Nephron (organoid): ENCODE measurements around the gene PTPRF.

ENCODE experiments used
- H3K27ac Mint-ChIP-seq, 3 experiments: 2 replicates each; pipeline ENCODE4 v1.8.0; 2020; ENCODE audit warnings: mixed read lengths in 3 of 3, mild to moderate bottlenecking in 2 of 3, moderate library complexity in 1 of 3
- H3K27me3 Mint-ChIP-seq: 2 replicates; pipeline ENCODE4 v1.8.0; 2021; ENCODE audit warnings: low read depth, mild to moderate bottlenecking, moderate library complexity, mixed read lengths
- H3K36me3 Mint-ChIP-seq: 2 replicates; pipeline ENCODE4 v1.8.0; 2020; ENCODE audit warnings: low read depth, mixed read lengths
- H3K4me1 Mint-ChIP-seq: 2 replicates; pipeline ENCODE4 v1.8.0; 2020; ENCODE audit warnings: mixed read lengths
- H3K4me3 Mint-ChIP-seq, 3 experiments: 2 replicates each; pipeline ENCODE4 v1.8.0; 2020; ENCODE audit warnings: mild to moderate bottlenecking in 3 of 3, mixed read lengths in 3 of 3, moderate library complexity in 2 of 3
- H3K9me3 Mint-ChIP-seq: 2 replicates; pipeline ENCODE4 v1.8.0; 2020; ENCODE audit warnings: mixed read lengths
- TF ChIP-seq, protein P1 (sequence below), 3 experiments: fragments of 200-600 bp; sonication (generic); IDR thresholded peaks; one replicate each; pipeline ENCODE4 v1.5.0; 2021; ENCODE audit warnings: antibody characterized with exemption in 3 of 3; ENCODE audit not compliant: unreplicated experiment in 3 of 3

PTPRF gene

DNA sequence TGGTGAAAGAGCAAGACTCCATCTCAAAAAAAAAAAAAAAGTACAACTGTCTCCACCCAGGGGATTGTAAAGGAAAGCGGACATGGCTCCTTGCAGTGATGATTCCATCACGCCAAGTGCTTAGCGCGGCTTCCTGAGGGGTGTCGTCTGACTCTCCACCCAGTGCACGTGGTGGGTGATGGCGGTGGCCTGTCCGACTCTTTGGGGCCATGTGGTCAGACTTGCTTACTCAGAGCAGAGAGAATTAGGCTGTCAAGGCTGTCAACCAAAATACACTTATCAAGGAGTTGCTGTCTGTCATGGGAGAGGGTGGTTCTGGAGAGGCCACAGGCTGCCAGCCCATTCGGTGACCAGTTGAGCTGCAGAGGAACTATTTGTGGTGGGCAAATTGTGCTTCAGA is 49.4 kb downstream of the PTPRF start:
- Mint-ChIP-seq H3K36me3 (peaks cover 21% of the 10 kb centered on the region), H3K9me3 (no peaks in the 10 kb centered on the region), H3K4me1 (peaks cover 17% of the 10 kb centered on the region), H3K4me3 (no peak overlapping the region), H3K27me3 (peaks cover 4% of the 10 kb centered on the region), H3K27ac (no peak overlapping the region)
- TF ChIP-seq, protein P1, sequence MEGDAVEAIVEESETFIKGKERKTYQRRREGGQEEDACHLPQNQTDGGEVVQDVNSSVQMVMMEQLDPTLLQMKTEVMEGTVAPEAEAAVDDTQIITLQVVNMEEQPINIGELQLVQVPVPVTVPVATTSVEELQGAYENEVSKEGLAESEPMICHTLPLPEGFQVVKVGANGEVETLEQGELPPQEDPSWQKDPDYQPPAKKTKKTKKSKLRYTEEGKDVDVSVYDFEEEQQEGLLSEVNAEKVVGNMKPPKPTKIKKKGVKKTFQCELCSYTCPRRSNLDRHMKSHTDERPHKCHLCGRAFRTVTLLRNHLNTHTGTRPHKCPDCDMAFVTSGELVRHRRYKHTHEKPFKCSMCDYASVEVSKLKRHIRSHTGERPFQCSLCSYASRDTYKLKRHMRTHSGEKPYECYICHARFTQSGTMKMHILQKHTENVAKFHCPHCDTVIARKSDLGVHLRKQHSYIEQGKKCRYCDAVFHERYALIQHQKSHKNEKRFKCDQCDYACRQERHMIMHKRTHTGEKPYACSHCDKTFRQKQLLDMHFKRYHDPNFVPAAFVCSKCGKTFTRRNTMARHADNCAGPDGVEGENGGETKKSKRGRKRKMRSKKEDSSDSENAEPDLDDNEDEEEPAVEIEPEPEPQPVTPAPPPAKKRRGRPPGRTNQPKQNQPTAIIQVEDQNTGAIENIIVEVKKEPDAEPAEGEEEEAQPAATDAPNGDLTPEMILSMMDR (IDR thresholded peaks at IDR 0.05; ENCODE audit: unreplicated experiment in 3 of 3): no peak

DNA sequence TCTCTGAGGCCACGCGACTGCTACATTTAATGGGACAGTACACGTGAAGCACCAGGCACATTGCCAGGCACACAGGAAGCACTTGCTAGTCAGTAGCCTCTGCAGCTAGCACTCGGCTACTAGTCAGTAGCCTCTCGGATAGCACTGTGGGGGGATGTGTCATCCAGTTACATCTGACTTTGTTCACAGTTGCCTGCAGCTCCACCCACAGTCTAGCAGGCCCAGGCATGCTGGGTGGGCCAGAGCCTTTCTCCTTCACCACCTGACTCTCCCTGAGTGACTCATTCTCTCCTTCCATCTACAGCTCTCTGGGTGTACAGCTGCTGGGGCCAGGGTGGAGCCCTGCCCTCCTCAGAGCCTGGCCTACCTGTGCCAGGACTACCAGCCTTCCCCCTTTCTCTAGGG is 51.5 kb downstream of the PTPRF start:
- TF ChIP-seq, protein P1 (IDR thresholded peaks at IDR 0.05; ENCODE audit: unreplicated experiment in 3 of 3): no peak
- Mint-ChIP-seq H3K4me3 (no peak overlapping the region), H3K27ac (peak overlapping the region in 1 of 3 experiments; percentile 52), H3K36me3 (peaks cover 20% of the 10 kb centered on the region), H3K9me3 (no peaks in the 10 kb centered on the region), H3K27me3 (no peaks in the 10 kb centered on the region), H3K4me1 (peaks cover 25% of the 10 kb centered on the region)

DNA sequence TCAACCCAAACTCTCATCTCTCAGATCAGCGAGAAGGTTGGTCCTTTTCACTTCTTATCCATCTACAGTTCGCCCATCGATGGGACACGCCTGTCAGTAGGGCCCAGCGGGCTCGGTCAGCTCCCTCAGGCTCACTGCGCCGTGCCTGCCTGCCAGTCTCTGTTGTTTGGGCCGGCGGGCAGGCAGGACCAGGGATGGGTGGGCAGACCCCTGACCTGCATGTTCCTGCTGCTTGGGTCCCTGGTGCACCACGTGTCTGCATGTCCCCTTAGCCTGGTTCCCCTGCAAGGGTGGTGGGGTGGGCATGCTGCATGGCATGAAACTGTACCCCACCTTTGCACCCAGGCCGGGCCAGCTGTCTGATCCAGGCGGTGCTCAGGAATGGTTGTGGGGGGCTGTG is 52.4 kb downstream of the PTPRF start:
- H3K4me3 Mint-ChIP-seq: no peak overlapping the region
- TF ChIP-seq, protein P1 (IDR thresholded peaks at IDR 0.05; ENCODE audit: unreplicated experiment in 3 of 3): no peak
- no peak overlapping the region for H3K27ac Mint-ChIP-seq
- peaks cover 29% of the 10 kb centered on the region for H3K4me1 Mint-ChIP-seq
- no peaks in the 10 kb centered on the region for H3K9me3 Mint-ChIP-seq
- H3K36me3 Mint-ChIP-seq: peaks cover 20% of the 10 kb centered on the region
- H3K27me3 Mint-ChIP-seq: no peaks in the 10 kb centered on the region

DNA sequence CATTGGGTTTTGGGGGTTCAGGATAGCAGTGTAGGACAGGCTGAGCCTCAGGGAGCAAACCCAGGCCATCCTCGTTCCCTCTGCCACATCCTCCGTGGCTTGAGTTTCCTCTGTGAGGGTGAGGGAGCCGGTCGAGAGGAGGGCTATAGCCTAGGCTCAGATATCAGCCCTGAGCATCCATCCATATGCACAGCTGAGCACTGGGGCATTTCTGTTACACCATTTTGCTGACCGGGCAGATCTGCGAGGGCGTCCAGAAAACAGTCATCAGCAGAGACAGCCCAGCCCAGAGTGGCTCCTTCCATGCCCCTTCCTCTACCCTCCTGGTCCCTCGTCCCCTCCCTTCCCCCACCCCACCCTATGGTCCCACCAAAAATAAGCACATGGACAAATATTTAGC is 53.5 kb downstream of the PTPRF start:
- Mint-ChIP-seq H3K36me3 (peaks cover 24% of the 10 kb centered on the region), H3K4me1 (peaks cover 29% of the 10 kb centered on the region), H3K27me3 (no peaks in the 10 kb centered on the region), H3K27ac (no peak overlapping the region), H3K9me3 (no peaks in the 10 kb centered on the region), H3K4me3 (no peak overlapping the region)
- TF ChIP-seq, protein P1 (IDR thresholded peaks at IDR 0.05; ENCODE audit: unreplicated experiment in 3 of 3): no peak

DNA sequence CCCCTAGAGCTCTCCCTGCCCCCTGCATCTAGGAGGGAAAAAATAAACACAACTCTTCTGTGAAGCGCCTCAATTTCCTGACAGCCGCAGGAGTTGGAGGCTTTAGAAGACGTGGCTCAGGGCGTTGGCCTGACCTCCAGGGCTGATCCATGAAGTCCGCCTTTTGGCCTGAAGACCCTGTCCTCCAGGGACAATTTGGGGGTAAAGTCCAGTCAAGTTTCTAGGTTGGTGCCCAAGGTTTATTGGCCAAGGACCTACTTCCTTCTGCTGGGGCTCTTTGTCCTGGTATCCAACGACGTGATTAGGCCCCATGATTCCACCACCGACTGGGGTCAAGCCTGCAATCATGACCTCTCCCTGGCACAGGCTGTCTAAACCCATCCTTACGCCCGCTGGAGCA is 54.9 kb downstream of the PTPRF start:
- H3K27ac Mint-ChIP-seq: no peak overlapping the region
- no peaks in the 10 kb centered on the region for H3K9me3 Mint-ChIP-seq
- TF ChIP-seq, protein P1 (IDR thresholded peaks at IDR 0.05; ENCODE audit: unreplicated experiment in 3 of 3): no peak
- H3K27me3 Mint-ChIP-seq: no peaks in the 10 kb centered on the region
- H3K4me3 Mint-ChIP-seq: no peak overlapping the region
- H3K4me1 Mint-ChIP-seq: peaks cover 29% of the 10 kb centered on the region
- peaks cover 33% of the 10 kb centered on the region for H3K36me3 Mint-ChIP-seq

DNA sequence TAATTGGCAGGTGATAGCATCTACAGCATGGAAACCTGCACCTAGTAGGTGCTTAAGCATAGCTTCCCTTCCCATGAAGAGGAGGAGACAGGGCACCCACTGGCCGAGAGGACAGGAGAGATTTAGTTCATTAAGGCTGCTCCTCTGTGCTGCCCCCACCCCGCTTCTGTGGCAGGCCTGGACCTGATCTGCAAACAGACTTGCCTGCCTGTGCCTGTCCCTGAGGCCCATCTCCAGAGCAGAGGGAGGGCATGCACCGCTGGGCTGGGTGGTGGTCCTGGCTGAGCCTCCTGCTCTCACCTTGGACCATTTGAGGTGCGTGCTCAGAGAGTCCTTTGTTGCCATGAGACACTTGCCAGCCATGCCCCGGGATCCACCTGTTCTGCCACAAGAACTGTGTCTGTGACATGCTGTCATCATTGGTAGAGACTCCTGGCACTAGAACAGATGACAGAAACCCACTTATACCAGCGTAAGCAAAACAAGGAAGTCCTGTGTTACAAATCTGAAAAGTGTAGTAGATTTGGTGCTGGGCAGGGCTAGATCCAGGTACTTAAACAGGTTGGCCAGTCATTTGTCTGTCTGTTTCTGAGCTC is 55.6 kb downstream of the PTPRF start:
- H3K27me3 Mint-ChIP-seq: no peaks in the 10 kb centered on the region
- TF ChIP-seq, protein P1 (IDR thresholded peaks at IDR 0.05; ENCODE audit: unreplicated experiment in 3 of 3): no peak
- H3K4me1 Mint-ChIP-seq: peaks cover 29% of the 10 kb centered on the region
- H3K27ac Mint-ChIP-seq: no peak overlapping the region
- no peaks in the 10 kb centered on the region for H3K9me3 Mint-ChIP-seq
- H3K36me3 Mint-ChIP-seq: peaks cover 34% of the 10 kb centered on the region
- H3K4me3 Mint-ChIP-seq: no peak overlapping the region
